A549 treated with DMSO at 1 μM for 4 hours (cell line): ENCODE results near the gene SYT6. TPM values are rescaled to one million over a fixed set of nuclear protein-coding genes. Genes with fewer than 3 reads are reported as not detected.

ENCODE experiments used
- total RNA-seq: library from RNA; stranded (reverse); fragments of 200-300 nt; extraction: Qiagen RNA extraction; gene quantifications from 5 replicates; pipeline ENCODE4 v1.2.3, GENCODE V29; 2022; ENCODE audit warnings: low read depth

Gene SYT6
- total RNA-seq = 0.33 to 0.92 TPM (median 0.55 TPM) in 5 replicates

GRCh38 chr1:114153261-114154145, at the start of gene SYT6:
TSS of gene SYT6 (minus strand) at chr1:114153869. CDS start at chr1:114153772, 97 bp downstream.

Other genes with a start within 250 kb of the SYT6 start
- gene AP4B1, start 249.1 kb downstream of the SYT6 start, total RNA-seq = 9.1 to 11.4 TPM (median 10.4 TPM) in 5 replicates
- 8.7 to 11.2 TPM (median 11.0 TPM) in 5 replicates for gene DCLRE1B, start 248.5 kb downstream of the SYT6 start, total RNA-seq
- 13.5 to 21.7 TPM (median 19.9 TPM) in 5 replicates for gene HIPK1, start 224.5 kb downstream of the SYT6 start, total RNA-seq
- 4.1 to 5.2 TPM (median 4.2 TPM) in 5 replicates for gene OLFML3, start 174.4 kb downstream of the SYT6 start, total RNA-seq